Posterior vena cava (tissue), 2 donors: Measurements from ENCODE around the gene METTL26. TPM values are rescaled to one million over a fixed set of nuclear protein-coding genes. Genes with fewer than 3 reads are reported as not detected.
A peak's percentile ranks its signal among the peaks of the same experiment; 100 is the strongest.

ENCODE experiments used
- DNase-seq: peaks from one replicate; pipeline ENCODE4 v3.0.0-alpha.2; 2020; ENCODE audit warnings: low spot score
- intact Hi-C, 2 donors: fragments of 100-400 bp; cut with DNase I; formaldehyde crosslinking; loops; one replicate each; pipeline versions ENCODE4 v1.14.1 to v1.14.2; 2022 to 2023
- total RNA-seq, 2 donors: library from RNA; stranded (reverse); fragmentation: NEBNext Ultra II Directional; extraction: Animal tissue kit (Norgen Biotek cat#: 25700); gene quantifications; one replicate each; pipeline ENCODE4 v1.2.1, GENCODE V29; 2021
- donor health status: DM: yes; HTN: yes; CAD: no.
- donor health status: DM: yes; HTN: yes; CAD: no.

METTL26 gene
- total RNA-seq, 2 donors from 2014 or later: 43.3 to 63.2 TPM

- peak; percentile 77 for DNase-seq
- intact Hi-C loops: loop anchor here in 1 of 2 donors (5.0 kb wide), 1 partner anchor 38 kb away; the partner anchor contains the start of gene RAB40C
Observed at GRCh38 chr16:630249-630814, 5.8 kb downstream of the METTL26 start.

- intact Hi-C loops: loop anchor here in 1 of 2 donors (5.0 kb wide), 1 partner anchor 38 kb away; the partner anchor contains the start of gene RAB40C
- no peak for DNase-seq
Observed at GRCh38 chr16:629833-630248, 6.3 kb downstream of the METTL26 start.

- peak; percentile 77 for DNase-seq
- intact Hi-C loops: no loop called here
Observed at GRCh38 chr16:629185-629832, 6.8 kb downstream of the METTL26 start.

GRCh38 chr16:628321-629061 is 7.6 kb downstream of the METTL26 start:
- DNase-seq: peak; percentile 80
- intact Hi-C loops: no loop called here

GRCh38 chr16:627454-628239 is 8.5 kb downstream of the METTL26 start:
- peak; percentile 72 for DNase-seq
- intact Hi-C loops: no loop called here

- intact Hi-C loops: no loop called here
- peak; percentile 91 for DNase-seq
Observed at GRCh38 chr16:626787-627453, 9.2 kb downstream of the METTL26 start.

GRCh38 chr16:625977-626765 is 9.9 kb downstream of the METTL26 start:
- DNase-seq: no peak
- intact Hi-C loops: loop anchor here in 1 of 2 donors (2.0 kb wide), 1 partner anchor 23 kb away; no protein-coding TSS in a partner anchor

- intact Hi-C loops: loop anchor here in 1 of 2 donors (2.0 kb wide), 1 partner anchor 23 kb away; no protein-coding TSS in a partner anchor
- peak; percentile 80 for DNase-seq
Observed at GRCh38 chr16:625117-625976, 10.8 kb downstream of the METTL26 start.

- intact Hi-C loops: loop anchor here in 1 of 2 donors (2.0 kb wide), 1 partner anchor 22 kb away; no protein-coding TSS in a partner anchor
- no peak for DNase-seq
Observed at GRCh38 chr16:624526-625070, 11.5 kb downstream of the METTL26 start.

- DNase-seq: no peak
- intact Hi-C loops: no loop called here
Observed at GRCh38 chr16:622920-623280, 13.2 kb downstream of the METTL26 start.

- DNase-seq: no peak
- intact Hi-C loops: no loop called here
Observed at GRCh38 chr16:621526-622105, 14.5 kb downstream of the METTL26 start.

- DNase-seq: no peak
- intact Hi-C loops: no loop called here
Observed at GRCh38 chr16:620700-621525, 15.2 kb downstream of the METTL26 start.

- no peak for DNase-seq
- intact Hi-C loops: no loop called here
Observed at GRCh38 chr16:619476-620100, 16.5 kb downstream of the METTL26 start.

GRCh38 chr16:617855-618254 is 18.2 kb downstream of the METTL26 start:
- DNase-seq: no peak
- intact Hi-C loops: no loop called here
